Endodermal cell (in vitro differentiated cells): ENCODE data around the gene COMMD1. TPM values are rescaled to one million over a fixed set of nuclear protein-coding genes. Genes with fewer than 3 reads are reported as not detected.

Experiments used
- DNase-seq: peaks from one replicate; pipeline ENCODE4 v3.0.0-alpha.2; 2017
- H3K27ac ChIP-seq: 2 replicates; pipeline ENCODE4 v1.5.1; 2013; ENCODE audit warnings: mild to moderate bottlenecking, low read depth, low read length, moderate library complexity
- H3K27me3 ChIP-seq: 2 replicates; pipeline ENCODE4 v1.6.1; 2013; ENCODE audit warnings: mild to moderate bottlenecking, low read length, moderate library complexity; ENCODE audit not compliant: insufficient read depth, control insufficient read depth, poor library complexity, severe bottlenecking
- H3K36me3 ChIP-seq: 2 replicates; pipeline ENCODE4 v1.7.0; 2013; ENCODE audit warnings: mild to moderate bottlenecking, low read length, moderate library complexity; ENCODE audit not compliant: control insufficient read depth, insufficient read depth
- H3K4me1 ChIP-seq: one replicate; pipeline ENCODE4 v1.7.0; 2013; ENCODE audit warnings: low read length; ENCODE audit not compliant: control insufficient read depth, insufficient read depth
- H3K4me3 ChIP-seq: 2 replicates; pipeline ENCODE4 v1.5.1; 2013; ENCODE audit warnings: mild to moderate bottlenecking, low read length, moderate library complexity
- H3K9ac ChIP-seq: 2 replicates; pipeline ENCODE4 v1.6.1; 2013; ENCODE audit warnings: mild to moderate bottlenecking, low read length, moderate library complexity; ENCODE audit not compliant: poor library complexity, severe bottlenecking; ENCODE audit errors: extremely low read depth
- H3K9me3 ChIP-seq: 2 replicates; pipeline ENCODE4 v1.6.1; 2013; ENCODE audit warnings: mild to moderate bottlenecking, low read length, moderate library complexity; ENCODE audit not compliant: control insufficient read depth
- H3K27ac Mint-ChIP-seq: 2 replicates; pipeline ENCODE4 v1.8.0; 2020; ENCODE audit warnings: mixed read lengths
- H3K27me3 Mint-ChIP-seq: 2 replicates; pipeline ENCODE4 v1.8.0; 2021; ENCODE audit warnings: mild to moderate bottlenecking, mixed read lengths; ENCODE audit not compliant: insufficient read depth
- H3K36me3 Mint-ChIP-seq: 2 replicates; pipeline ENCODE4 v1.8.0; 2020; ENCODE audit warnings: low read depth, mixed read lengths
- H3K4me1 Mint-ChIP-seq: 2 replicates; pipeline ENCODE4 v1.8.0; 2020; ENCODE audit warnings: mixed read lengths
- H3K4me3 Mint-ChIP-seq: 2 replicates; pipeline ENCODE4 v1.8.0; 2020; ENCODE audit warnings: mild to moderate bottlenecking, moderate library complexity, mixed read lengths
- H3K9me3 Mint-ChIP-seq: 2 replicates; pipeline ENCODE4 v1.8.0; 2020; ENCODE audit warnings: mild to moderate bottlenecking, mixed read lengths
- CTCF ChIP-seq: fragments of 200-600 bp; sonication (generic); conservative IDR thresholded peaks from 2 replicates; pipeline ENCODE4 v1.5.0; 2021; ENCODE audit warnings: antibody characterized with exemption, mild to moderate bottlenecking
- WGBS, 2 experiments: methylation state at CpG; one replicate each; pipeline versions ENCODE4 v1.1.5 to v1.1.7; 2013; ENCODE audit warnings: missing lambda C conversion rate in 2 of 2, mixed read lengths in 1 of 2; ENCODE audit not compliant: insufficient coverage in 1 of 2, insufficient read length in 1 of 2; 5-methylcytosine and 5-hydroxymethylcytosine counted together
- total RNA-seq, 2 donors: library from RNA; stranded (reverse); fragmentation: NEBNext Ultra II Directional in 1 of 2; extraction: Animal tissue kit (Norgen Biotek cat#: 25700) in 1 of 2; gene quantifications; 2 replicates in 1 of 2; 3 replicates in 1 of 2; pipeline ENCODE4 v1.2.1, GENCODE V29; 2021

COMMD1 gene
- total RNA-seq, 2 donors from 2014 or later: 27.8 to 28.4 TPM

- Histone ChIP-seq H3K9me3 (peaks cover 35% of the 10 kb centered on the region), H3K4me1 (peaks cover 2% of the 10 kb centered on the region), H3K4me3 (peak overlapping the region; percentile 56), H3K27ac (no peak overlapping the region), H3K9ac (no peak overlapping the region), H3K27me3 (no peaks in the 10 kb centered on the region), H3K36me3 (no peaks in the 10 kb centered on the region)
- H3K27me3 Mint-ChIP-seq: no peaks in the 10 kb centered on the region
- peaks cover 13% of the 10 kb centered on the region for H3K36me3 Mint-ChIP-seq
- 83% methylated on average over 2 of the region's 3 CpGs; no CpG with 5 or more reads in 1 of the 2 experiments for WGBS, 2 experiments
- H3K27ac Mint-ChIP-seq: no peak overlapping the region
- peaks cover 41% of the 10 kb centered on the region for H3K9me3 Mint-ChIP-seq
- H3K4me3 Mint-ChIP-seq: no peak overlapping the region
- peaks cover 12% of the 10 kb centered on the region for H3K4me1 Mint-ChIP-seq
- no peak for DNase-seq
- no peak for TF ChIP-seq CTCF
Observed at GRCh38 chr2:62045017-62045543, 139.6 kb downstream of the COMMD1 start.

- peaks cover 41% of the 10 kb centered on the region for H3K9me3 Mint-ChIP-seq
- no peak overlapping the region for H3K27ac Mint-ChIP-seq
- TF ChIP-seq CTCF: no peak
- no peak overlapping the region for H3K4me3 Mint-ChIP-seq
- Histone ChIP-seq H3K9ac (no peak overlapping the region), H3K27ac (no peak overlapping the region), H3K4me3 (peak overlapping the region; percentile 30), H3K36me3 (no peaks in the 10 kb centered on the region), H3K4me1 (peaks cover 2% of the 10 kb centered on the region), H3K9me3 (peaks cover 35% of the 10 kb centered on the region), H3K27me3 (no peaks in the 10 kb centered on the region)
- H3K27me3 Mint-ChIP-seq: no peaks in the 10 kb centered on the region
- DNase-seq: no peak
- peaks cover 13% of the 10 kb centered on the region for H3K36me3 Mint-ChIP-seq
- 83% methylated on average over 1 of the region's 1 CpG; no CpG with 5 or more reads in 1 of the 2 experiments for WGBS, 2 experiments
- H3K4me1 Mint-ChIP-seq: peaks cover 18% of the 10 kb centered on the region
Observed at GRCh38 chr2:62046141-62046540, 140.7 kb downstream of the COMMD1 start.

GRCh38 chr2:62050456-62051045 is 145.1 kb downstream of the COMMD1 start:
- no peaks in the 10 kb centered on the region for H3K36me3 Mint-ChIP-seq
- Histone ChIP-seq H3K36me3 (no peaks in the 10 kb centered on the region), H3K9me3 (peaks cover 19% of the 10 kb centered on the region), H3K9ac (no peak overlapping the region), H3K27ac (no peak overlapping the region), H3K4me3 (no peak overlapping the region), H3K4me1 (no peaks in the 10 kb centered on the region), H3K27me3 (no peaks in the 10 kb centered on the region)
- no peak for TF ChIP-seq CTCF
- WGBS, 2 experiments: 84 to 90% methylated on average over 2 of the region's 2 CpGs
- H3K4me3 Mint-ChIP-seq: no peak overlapping the region
- H3K4me1 Mint-ChIP-seq: peaks cover 14% of the 10 kb centered on the region
- no peak for DNase-seq
- H3K27me3 Mint-ChIP-seq: no peaks in the 10 kb centered on the region
- peaks cover 11% of the 10 kb centered on the region for H3K9me3 Mint-ChIP-seq
- H3K27ac Mint-ChIP-seq: no peak overlapping the region
